H9 (cell line): ENCODE results near the gene ESPL1. TPM values are rescaled to one million over a fixed set of nuclear protein-coding genes. Genes with fewer than 3 reads are reported as not detected.

Source experiments
- DNase-seq: peaks from one replicate; pipeline ENCODE4 v3.0.0-alpha.2; 2017
- H2AFZ ChIP-seq: one replicate; pipeline ENCODE4 v1.6.1; 2013; ENCODE audit warnings: mild to moderate bottlenecking, low read length, control low read depth, moderate library complexity
- H2AK5ac ChIP-seq: 2 replicates; pipeline ENCODE4 v1.6.1; 2013; ENCODE audit warnings: low read length, control low read depth, mixed read lengths; ENCODE audit not compliant: insufficient read length
- H2BK120ac ChIP-seq: one replicate; pipeline ENCODE4 v1.6.1; 2013; ENCODE audit warnings: low read depth, mild to moderate bottlenecking, low read length, control low read depth, inconsistent platforms; ENCODE audit not compliant: poor library complexity, severe bottlenecking
- H2BK12ac ChIP-seq: 2 replicates; pipeline ENCODE4 v1.6.1; 2013; ENCODE audit warnings: low read length, control low read depth, mixed read lengths, low read depth; ENCODE audit not compliant: insufficient read length
- H2BK15ac ChIP-seq: 2 replicates; pipeline ENCODE4 v1.6.1; 2013; ENCODE audit warnings: low read depth, low read length, control low read depth
- H2BK20ac ChIP-seq: one replicate; pipeline ENCODE4 v1.6.1; 2013; ENCODE audit warnings: low read depth, mild to moderate bottlenecking, low read length, control low read depth, inconsistent platforms; ENCODE audit not compliant: poor library complexity, severe bottlenecking
- H2BK5ac ChIP-seq: 2 replicates; pipeline ENCODE4 v1.6.1; 2013; ENCODE audit warnings: low read length, control low read depth, mixed read lengths; ENCODE audit not compliant: insufficient read length
- H3K14ac ChIP-seq: 2 replicates; pipeline ENCODE4 v1.6.1; 2013; ENCODE audit warnings: low read length, control low read depth; ENCODE audit not compliant: insufficient read depth
- H3K18ac ChIP-seq: 2 replicates; pipeline ENCODE4 v1.6.1; 2013; ENCODE audit warnings: low read depth, mild to moderate bottlenecking, mixed read lengths, low read length, control low read depth; ENCODE audit not compliant: insufficient read length
- H3K23ac ChIP-seq: 2 replicates; pipeline ENCODE4 v1.6.1; 2013; ENCODE audit warnings: low read length, control low read depth, mixed read lengths, low read depth; ENCODE audit not compliant: insufficient read length
- H3K23me2 ChIP-seq: 2 replicates; pipeline ENCODE4 v1.6.1; 2013; ENCODE audit warnings: low read depth, mild to moderate bottlenecking, mixed read lengths, low read length, control low read depth; ENCODE audit not compliant: insufficient read length, poor library complexity, severe bottlenecking
- H3K27ac ChIP-seq: 2 replicates; pipeline ENCODE4 v1.5.1; 2013; ENCODE audit warnings: low read length, control low read depth, mixed read lengths, low read depth; ENCODE audit not compliant: insufficient read length
- H3K27me3 ChIP-seq: 2 replicates; pipeline ENCODE4 v1.6.1; 2013; ENCODE audit warnings: low read length, control low read depth, inconsistent platforms; ENCODE audit not compliant: insufficient read depth
- H3K4ac ChIP-seq: 2 replicates; pipeline ENCODE4 v1.6.1; 2013; ENCODE audit warnings: low read depth, mild to moderate bottlenecking, control low read depth, inconsistent platforms, low read length, moderate library complexity
- H3K4me1 ChIP-seq: 2 replicates; pipeline ENCODE4 v1.6.1; 2013; ENCODE audit warnings: low read length, control low read depth, inconsistent platforms; ENCODE audit not compliant: insufficient read depth
- H3K4me2 ChIP-seq: 2 replicates; pipeline ENCODE4 v1.6.1; 2013; ENCODE audit warnings: low read length, control low read depth, mixed read lengths; ENCODE audit not compliant: insufficient read length, insufficient read depth
- H3K56ac ChIP-seq: 2 replicates; pipeline ENCODE4 v1.6.1; 2013; ENCODE audit warnings: low read depth, mild to moderate bottlenecking, mixed read lengths, low read length, control low read depth; ENCODE audit not compliant: insufficient read length
- H3K79me1 ChIP-seq: 2 replicates; pipeline ENCODE4 v1.6.1; 2013; ENCODE audit warnings: low read depth, mild to moderate bottlenecking, moderate library complexity, low read length, control low read depth, inconsistent platforms; ENCODE audit not compliant: insufficient read depth, poor library complexity, severe bottlenecking
- H3K79me2 ChIP-seq: 2 replicates; pipeline ENCODE4 v1.6.1; 2013; ENCODE audit warnings: low read length, control low read depth, inconsistent platforms; ENCODE audit not compliant: insufficient read depth
- H3K9ac ChIP-seq: 2 replicates; pipeline ENCODE4 v1.6.1; 2013; ENCODE audit warnings: low read length, control low read depth, mixed read lengths; ENCODE audit not compliant: insufficient read length; ENCODE audit errors: extremely low read depth
- H3K9me3 ChIP-seq: one replicate; pipeline ENCODE4 v1.6.1; 2013; ENCODE audit warnings: low read depth, low read length, inconsistent platforms; ENCODE audit not compliant: control insufficient read depth
- H3T11ph ChIP-seq: one replicate; pipeline ENCODE4 v1.6.1; 2013; ENCODE audit warnings: mild to moderate bottlenecking, low read length, control low read depth, inconsistent platforms
- H4K20me1 ChIP-seq: one replicate; pipeline ENCODE4 v1.6.1; 2013; ENCODE audit not compliant: control insufficient read depth, insufficient read length, insufficient read depth
- H4K5ac ChIP-seq: 2 replicates; pipeline ENCODE4 v1.6.1; 2013; ENCODE audit warnings: low read depth, mild to moderate bottlenecking, mixed read lengths, low read length, control low read depth; ENCODE audit not compliant: insufficient read length
- H4K8ac ChIP-seq: replicated peaks from 2 replicates; pipeline ENCODE4 v1.6.1; 2013; ENCODE audit warnings: low read length, control low read depth, mixed read lengths, low read depth; ENCODE audit not compliant: insufficient read length
- H4K91ac ChIP-seq: 2 replicates; pipeline ENCODE4 v1.6.1; 2013; ENCODE audit warnings: low read depth, mild to moderate bottlenecking, moderate library complexity, mixed read lengths, low read length, control low read depth; ENCODE audit not compliant: insufficient read length
- H3K27ac Mint-ChIP-seq, 3 experiments: 2 replicates in 2 of 3; 3 replicates in 1 of 3; pipeline ENCODE4 v1.8.0; 2020 to 2021; ENCODE audit warnings: mixed read lengths in 3 of 3, mild to moderate bottlenecking in 1 of 3, moderate library complexity in 1 of 3
- H3K27me3 Mint-ChIP-seq: 2 replicates; pipeline ENCODE4 v1.8.0; 2021; ENCODE audit warnings: low read depth, mild to moderate bottlenecking, moderate library complexity, mixed read lengths
- H3K36me3 Mint-ChIP-seq, 3 experiments: 2 replicates in 2 of 3; 3 replicates in 1 of 3; pipeline ENCODE4 v1.8.0; 2020 to 2021; ENCODE audit warnings: low read depth in 3 of 3, mixed read lengths in 3 of 3; ENCODE audit not compliant: insufficient read depth in 1 of 3
- H3K4me1 Mint-ChIP-seq, 2 experiments: 2 replicates each; pipeline ENCODE4 v1.8.0; 2020; ENCODE audit warnings: mixed read lengths in 2 of 2
- H3K4me3 Mint-ChIP-seq, 2 experiments: 2 replicates in 1 of 2; 3 replicates in 1 of 2; pipeline ENCODE4 v1.8.0; 2020 to 2021; ENCODE audit warnings: mild to moderate bottlenecking in 2 of 2, mixed read lengths in 2 of 2, moderate library complexity in 1 of 2
- H3K9me3 Mint-ChIP-seq, 2 experiments: 2 replicates in 1 of 2; 3 replicates in 1 of 2; pipeline ENCODE4 v1.8.0; 2020; ENCODE audit warnings: mild to moderate bottlenecking in 2 of 2, mixed read lengths in 2 of 2, moderate library complexity in 1 of 2
- CTCF ChIP-seq: fragments of 200-600 bp; sonication (generic); conservative IDR thresholded peaks from 3 replicates; pipeline ENCODE4 v1.8.0; 2021; ENCODE audit warnings: antibody characterized with exemption, mild to moderate bottlenecking
- WGBS: extraction: QIAGEN DNeasy Blood & Tissue Kit; methylation state at CpG from one replicate; pipeline ENCODE4 v1.1.7; 2013; ENCODE audit warnings: missing lambda C conversion rate, low lambda C conversion rate, mixed read lengths; ENCODE audit not compliant: insufficient read length; ENCODE audit errors: extremely low coverage; 5-methylcytosine and 5-hydroxymethylcytosine counted together
- total RNA-seq: library from RNA; stranded (reverse); gene quantifications from 2 replicates; pipeline ENCODE4 v1.2.1, GENCODE V29; 2021

The ESPL1 gene
- total RNA-seq, 1 experiment from 2014 or later = 43.2 TPM

GRCh38 chr12:53279283-53279869, 11.3 kb downstream of the ESPL1 start:
- H3K14ac ChIP-seq = no peak overlapping the region
- peaks cover 57 to 88% (median 87%) of the 10 kb centered on the region in 3 experiments; a peak in 6 of 7 replicates for H3K36me3 Mint-ChIP-seq

More at GRCh38 chr12:53279283-53279869, 11.3 kb downstream of the ESPL1 start:
- no peak overlapping the region for H3K27ac ChIP-seq
- H3K79me2 ChIP-seq = no peaks in the 10 kb centered on the region
- no peak overlapping the region; a peak in 1 of 7 replicates for H3K27ac Mint-ChIP-seq
- no peaks in the 10 kb centered on the region for H3K79me1 ChIP-seq
- no peak overlapping the region for H3K18ac ChIP-seq
- H2BK15ac ChIP-seq = no peak overlapping the region
- DNase-seq = no peak
- H3K56ac ChIP-seq = no peak overlapping the region
- no peak overlapping the region for H3K4me2 ChIP-seq
- no peak for TF ChIP-seq CTCF
- H2AK5ac ChIP-seq = no peak overlapping the region
- no peaks in the 10 kb centered on the region for H4K20me1 ChIP-seq
- no peak overlapping the region for H3K23ac ChIP-seq
- no peak overlapping the region for H4K5ac ChIP-seq
- no peak overlapping the region for H2BK5ac ChIP-seq
- no peak overlapping the region for H3K4me3 Mint-ChIP-seq
- no peak overlapping the region for H2AFZ ChIP-seq
- H4K91ac ChIP-seq = no peak overlapping the region
- no peak overlapping the region for H2BK20ac ChIP-seq
- no peaks in the 10 kb centered on the region for H3K9me3 ChIP-seq
- no peaks in the 10 kb centered on the region for H3K27me3 ChIP-seq
- no CpG with 5 or more reads among the region's 3 CpGs for WGBS
- H3T11ph ChIP-seq = no peak overlapping the region
- H3K4me1 ChIP-seq = no peaks in the 10 kb centered on the region
- H2BK12ac ChIP-seq = no peak overlapping the region
- H3K9ac ChIP-seq = no peak overlapping the region
- H3K4me1 Mint-ChIP-seq = no peaks in the 10 kb centered on the region
- H4K8ac ChIP-seq = no peak overlapping the region
- H3K27me3 Mint-ChIP-seq = no peaks in the 10 kb centered on the region; the same call in 1 of the 2 replicates
- no peak overlapping the region for H2BK120ac ChIP-seq
- no peaks in the 10 kb centered on the region for H3K9me3 Mint-ChIP-seq
- no peak overlapping the region for H3K4ac ChIP-seq
- no peaks in the 10 kb centered on the region for H3K23me2 ChIP-seq
